Measurements from ENCODE around the gene ZBTB44. TPM values are rescaled to one million over a fixed set of nuclear protein-coding genes. Genes with fewer than 3 reads are reported as not detected.

The ZBTB44 gene
- polyA plus RNA-seq, 1 of the 3 experiments (the other 2 are of a cell fraction) = 5.0 TPM

GRCh38 chr11:130304651-130305050 lies 10.1 kb downstream of the ZBTB44 start (continued):
- TF ChIP-seq RCOR1 (IDR thresholded peaks at IDR 0.05; ENCODE audit: low read length) = no peak
- TF ChIP-seq MXI1 (IDR thresholded peaks at IDR 0.05; ENCODE audit: low read depth, low read length) = no peak

GRCh38 chr11:130301002-130301401 lies 13.7 kb downstream of the ZBTB44 start:
- Histone ChIP-seq H3K36me3 (replicated peaks in 1 of 2; ENCODE audit: control insufficient read depth in 1 of 2, insufficient read depth in 2 of 2, low read length in 1 of 2) (no peaks in the 10 kb centered on the region), H3K9me3 (peaks cover 7% of the 10 kb centered on the region; the same call in 1 of the 2 replicates), H3K27me3 (ENCODE audit: insufficient read depth) (no peaks in the 10 kb centered on the region), H4K20me1 (ENCODE audit: insufficient read depth) (no peaks in the 10 kb centered on the region; the same call in 1 of the 2 replicates), H3K9me2 (no peaks in the 10 kb centered on the region), H3K79me2 (ENCODE audit: insufficient read depth) (peaks cover 58% of the 10 kb centered on the region), H3K27ac (ENCODE audit: low read depth in 2 of 2, low read length in 1 of 2) (no peak overlapping the region), H3K4me1 (ENCODE audit: control insufficient read depth in 1 of 2, insufficient read depth in 2 of 2, low read depth in 1 of 2, low read length in 1 of 2) (no peaks in the 10 kb centered on the region), H3K4me2 (no peak overlapping the region), H3F3A (replicated peaks; ENCODE audit: insufficient read depth) (no peaks in the 10 kb centered on the region), H3K4me3 (ENCODE audit: low read depth in 2 of 2, low read length in 1 of 2) (no peak overlapping the region), H3K9ac (no peak overlapping the region), H2AFZ (ENCODE audit: low read depth) (no peak overlapping the region)
- ChIA-PET POLR2A (no interaction called here), CTCF (no interaction called here)
- TF ChIP-seq, protein P1, sequence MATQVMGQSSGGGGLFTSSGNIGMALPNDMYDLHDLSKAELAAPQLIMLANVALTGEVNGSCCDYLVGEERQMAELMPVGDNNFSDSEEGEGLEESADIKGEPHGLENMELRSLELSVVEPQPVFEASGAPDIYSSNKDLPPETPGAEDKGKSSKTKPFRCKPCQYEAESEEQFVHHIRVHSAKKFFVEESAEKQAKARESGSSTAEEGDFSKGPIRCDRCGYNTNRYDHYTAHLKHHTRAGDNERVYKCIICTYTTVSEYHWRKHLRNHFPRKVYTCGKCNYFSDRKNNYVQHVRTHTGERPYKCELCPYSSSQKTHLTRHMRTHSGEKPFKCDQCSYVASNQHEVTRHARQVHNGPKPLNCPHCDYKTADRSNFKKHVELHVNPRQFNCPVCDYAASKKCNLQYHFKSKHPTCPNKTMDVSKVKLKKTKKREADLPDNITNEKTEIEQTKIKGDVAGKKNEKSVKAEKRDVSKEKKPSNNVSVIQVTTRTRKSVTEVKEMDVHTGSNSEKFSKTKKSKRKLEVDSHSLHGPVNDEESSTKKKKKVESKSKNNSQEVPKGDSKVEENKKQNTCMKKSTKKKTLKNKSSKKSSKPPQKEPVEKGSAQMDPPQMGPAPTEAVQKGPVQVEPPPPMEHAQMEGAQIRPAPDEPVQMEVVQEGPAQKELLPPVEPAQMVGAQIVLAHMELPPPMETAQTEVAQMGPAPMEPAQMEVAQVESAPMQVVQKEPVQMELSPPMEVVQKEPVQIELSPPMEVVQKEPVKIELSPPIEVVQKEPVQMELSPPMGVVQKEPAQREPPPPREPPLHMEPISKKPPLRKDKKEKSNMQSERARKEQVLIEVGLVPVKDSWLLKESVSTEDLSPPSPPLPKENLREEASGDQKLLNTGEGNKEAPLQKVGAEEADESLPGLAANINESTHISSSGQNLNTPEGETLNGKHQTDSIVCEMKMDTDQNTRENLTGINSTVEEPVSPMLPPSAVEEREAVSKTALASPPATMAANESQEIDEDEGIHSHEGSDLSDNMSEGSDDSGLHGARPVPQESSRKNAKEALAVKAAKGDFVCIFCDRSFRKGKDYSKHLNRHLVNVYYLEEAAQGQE (IDR thresholded peaks at IDR 0.05; ENCODE audit: low read depth, low read length) = no peak
- no peak for TF ChIP-seq TAF1 (IDR thresholded peaks at IDR 0.05; ENCODE audit: borderline replicate concordance, low read depth, low read length)
- no peak for TF ChIP-seq GABPA (IDR thresholded peaks at IDR 0.05; ENCODE audit: low read depth)
- no peak for TF ChIP-seq RXRA (IDR thresholded peaks at IDR 0.05; ENCODE audit: borderline replicate concordance, low read depth)
- TF ChIP-seq JUND (IDR thresholded peaks at IDR 0.05) = no peak
- DNase-seq = no peak
- WGBS (ENCODE audit: low lambda C conversion rate) = 87% methylated on average over 5 of the region's 5 CpGs

DNA sequence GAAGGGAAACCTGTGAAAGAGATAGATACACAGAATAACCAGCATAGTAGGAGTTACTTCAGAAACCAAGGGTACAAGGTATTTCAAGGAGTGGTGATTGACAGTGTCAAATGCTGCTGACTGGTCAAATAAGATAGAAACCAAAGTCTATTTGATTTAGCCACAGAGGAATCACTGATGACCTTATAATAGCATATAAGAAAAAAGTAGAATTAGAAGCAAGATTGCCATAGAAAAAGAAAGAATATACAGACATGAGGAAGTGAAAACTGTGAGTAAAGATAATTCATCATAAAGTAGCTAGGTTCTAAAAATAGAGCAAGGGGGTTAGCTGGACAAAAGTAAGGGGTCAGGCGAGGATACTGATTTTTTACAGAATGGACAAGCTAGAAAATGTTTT lies 14.2 kb downstream of the ZBTB44 start:
- POLR2A ChIA-PET = no interaction called here
- H3K4me3 ChIP-seq (ENCODE audit: low read depth in 2 of 2, low read length in 1 of 2) = no peak overlapping the region
- H3K36me3 ChIP-seq (replicated peaks in 1 of 2; ENCODE audit: control insufficient read depth in 1 of 2, insufficient read depth in 2 of 2, low read length in 1 of 2) = no peaks in the 10 kb centered on the region
- no peaks in the 10 kb centered on the region for H3K9me2 ChIP-seq
- peaks cover 54% of the 10 kb centered on the region for H3K79me2 ChIP-seq (ENCODE audit: insufficient read depth)
- TF ChIP-seq EP300 (IDR thresholded peaks at IDR 0.05; ENCODE audit: borderline replicate concordance in 1 of 2, low read depth in 1 of 2, low read length in 1 of 2) (no peak), NFIC (IDR thresholded peaks at IDR 0.05; ENCODE audit: borderline replicate concordance) (no peak), RXRA (IDR thresholded peaks at IDR 0.05; ENCODE audit: borderline replicate concordance, low read depth) (no peak), RCOR1 (IDR thresholded peaks at IDR 0.05; ENCODE audit: low read length) (no peak), POLR2AphosphoS5 (IDR thresholded peaks at IDR 0.05; ENCODE audit: low read depth, low read length) (no peak), MEF2A (IDR thresholded peaks at IDR 0.05; ENCODE audit: borderline replicate concordance, low read depth) (no peak), SMC3 (IDR thresholded peaks at IDR 0.05; ENCODE audit: low read depth, low read length) (no peak), FOXM1 (IDR thresholded peaks at IDR 0.05; ENCODE audit: low read depth) (no peak), GABPA (IDR thresholded peaks at IDR 0.05; ENCODE audit: low read depth) (no peak), NRF1 (IDR thresholded peaks at IDR 0.05; ENCODE audit: low read depth, low read length) (no peak), SIN3A (IDR thresholded peaks at IDR 0.05; ENCODE audit: borderline replicate concordance, low read depth, low read length) (no peak), CHD2 (IDR thresholded peaks at IDR 0.05; ENCODE audit: low read length, partially characterized antibody) (no peak), RFX5 (IDR thresholded peaks at IDR 0.05; ENCODE audit: low read length) (no peak)
- TF ChIP-seq, protein P2, sequence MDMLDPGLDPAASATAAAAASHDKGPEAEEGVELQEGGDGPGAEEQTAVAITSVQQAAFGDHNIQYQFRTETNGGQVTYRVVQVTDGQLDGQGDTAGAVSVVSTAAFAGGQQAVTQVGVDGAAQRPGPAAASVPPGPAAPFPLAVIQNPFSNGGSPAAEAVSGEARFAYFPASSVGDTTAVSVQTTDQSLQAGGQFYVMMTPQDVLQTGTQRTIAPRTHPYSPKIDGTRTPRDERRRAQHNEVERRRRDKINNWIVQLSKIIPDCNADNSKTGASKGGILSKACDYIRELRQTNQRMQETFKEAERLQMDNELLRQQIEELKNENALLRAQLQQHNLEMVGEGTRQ (IDR thresholded peaks at IDR 0.05; ENCODE audit: borderline replicate concordance, low read depth, low read length) = no peak
- TF ChIP-seq, protein P3, sequence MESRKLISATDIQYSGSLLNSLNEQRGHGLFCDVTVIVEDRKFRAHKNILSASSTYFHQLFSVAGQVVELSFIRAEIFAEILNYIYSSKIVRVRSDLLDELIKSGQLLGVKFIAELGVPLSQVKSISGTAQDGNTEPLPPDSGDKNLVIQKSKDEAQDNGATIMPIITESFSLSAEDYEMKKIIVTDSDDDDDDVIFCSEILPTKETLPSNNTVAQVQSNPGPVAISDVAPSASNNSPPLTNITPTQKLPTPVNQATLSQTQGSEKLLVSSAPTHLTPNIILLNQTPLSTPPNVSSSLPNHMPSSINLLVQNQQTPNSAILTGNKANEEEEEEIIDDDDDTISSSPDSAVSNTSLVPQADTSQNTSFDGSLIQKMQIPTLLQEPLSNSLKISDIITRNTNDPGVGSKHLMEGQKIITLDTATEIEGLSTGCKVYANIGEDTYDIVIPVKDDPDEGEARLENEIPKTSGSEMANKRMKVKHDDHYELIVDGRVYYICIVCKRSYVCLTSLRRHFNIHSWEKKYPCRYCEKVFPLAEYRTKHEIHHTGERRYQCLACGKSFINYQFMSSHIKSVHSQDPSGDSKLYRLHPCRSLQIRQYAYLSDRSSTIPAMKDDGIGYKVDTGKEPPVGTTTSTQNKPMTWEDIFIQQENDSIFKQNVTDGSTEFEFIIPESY (IDR thresholded peaks at IDR 0.05; ENCODE audit: borderline replicate concordance, low read depth) = no peak
- peaks cover 4% of the 10 kb centered on the region; the same call in 1 of the 2 replicates for H3K9me3 ChIP-seq
- H3K4me2 ChIP-seq = no peak overlapping the region
- DNase-seq = no peak
- no peaks in the 10 kb centered on the region for H3K27me3 ChIP-seq (ENCODE audit: insufficient read depth)
- no peaks in the 10 kb centered on the region for H3F3A ChIP-seq (replicated peaks; ENCODE audit: insufficient read depth)
- H2AFZ ChIP-seq (ENCODE audit: low read depth) = no peak overlapping the region; the same call in 1 of the 2 replicates
- no peak overlapping the region for H3K9ac ChIP-seq
- WGBS (ENCODE audit: low lambda C conversion rate) = 84% methylated on average over 1 of the region's 1 CpG
- no peaks in the 10 kb centered on the region; the same call in 1 of the 2 replicates for H4K20me1 ChIP-seq (ENCODE audit: insufficient read depth)
- no peak overlapping the region for H3K27ac ChIP-seq (ENCODE audit: low read depth in 2 of 2, low read length in 1 of 2)
- no peaks in the 10 kb centered on the region for H3K4me1 ChIP-seq (ENCODE audit: control insufficient read depth in 1 of 2, insufficient read depth in 2 of 2, low read depth in 1 of 2, low read length in 1 of 2)
- CTCF ChIA-PET = no interaction called here

Measured in SK-N-SH (cell line).